Ishikawa (cell line): ENCODE measurements around the gene SLC11A1.

Experiments
- CEBPB ChIP-seq: IDR thresholded peaks from 2 replicates; pipeline ENCODE4 v1.6.1; 2012
- EGR1 ChIP-seq: IDR thresholded peaks from 2 replicates; pipeline ENCODE4 v1.6.1; 2012
- EP300 ChIP-seq: IDR thresholded peaks from 2 replicates; pipeline ENCODE4 v1.6.1; 2012; ENCODE audit warnings: borderline replicate concordance
- FOXM1 ChIP-seq: IDR thresholded peaks from 2 replicates; pipeline ENCODE4 v1.6.1; 2012; ENCODE audit warnings: low read depth, borderline replicate concordance
- MAX ChIP-seq: IDR thresholded peaks from 2 replicates; pipeline ENCODE4 v1.6.1; 2012
- TAF1 ChIP-seq: IDR thresholded peaks from 2 replicates; pipeline ENCODE4 v1.6.1; 2012; ENCODE audit warnings: low read depth, mild to moderate bottlenecking
- TCF12 ChIP-seq: IDR thresholded peaks from 2 replicates; pipeline ENCODE4 v1.6.1; 2012; ENCODE audit warnings: low read depth
- TEAD4 ChIP-seq: IDR thresholded peaks from 2 replicates; pipeline ENCODE4 v1.6.1; 2012
- ZBTB7A ChIP-seq: IDR thresholded peaks from 2 replicates; pipeline ENCODE4 v1.6.1; 2012; ENCODE audit warnings: low read depth

GRCh38 chr2:218344755-218345417, 37.2 kb upstream of the SLC11A1 start:
- TF ChIP-seq TCF12 (no peak), EP300 (no peak), CEBPB (no peak), MAX (no peak), EGR1 (no peak), FOXM1 (no peak), TAF1 (no peak), ZBTB7A (no peak), TEAD4 (no peak)
